HepG2 (cell line): Measurements from ENCODE around the gene SRSF6. TPM values are rescaled to one million over a fixed set of nuclear protein-coding genes. Genes with fewer than 3 reads are reported as not detected.
"Not testable (repeated sequence)": the region's sequence is repeated elsewhere in the genome, so short reads cannot be mapped to it uniquely, and the experiment has no call there.

ENCODE experiments used
- ATAC-seq: fragments of 200-7000 bp; cut with Tn5 transposase; 3 replicates; pipeline ENCODE4 v1.9.1; 2020; ENCODE audit warnings: mild to moderate bottlenecking, moderate library complexity
- BruUV-seq: library from RNA; stranded (reverse); fragments of 400-500 nt; replicated peaks from 2 replicates; lab custom pipeline; 2021; lab: Mats Ljungman, UMichigan
- CTCF ChIA-PET: fragments of 300-600 bp; formaldehyde crosslinking; extraction: SDS; loops from one replicate; lab custom pipeline; 2021; ENCODE audit warnings: low total read pairs, inconsistent platforms, low intra/inter-chr PET ratio; lab: Yijun Ruan, JAX
- POLR2A ChIA-PET: fragments of 350-600 bp; sonication (Branson Sonifier 250); formaldehyde crosslinking; loops from one replicate; lab custom pipeline; 2020; ENCODE audit warnings: antibody characterized with exemption, inconsistent platforms; lab: Yijun Ruan, JAX
- DNase-seq: peaks from one replicate; pipeline ENCODE4 v3.0.0-alpha.2; 2015; ENCODE audit warnings: low spot score
- FAIRE-seq: peaks from 3 replicates; lab custom pipeline; 2011; peaks lifted over from hg19 to GRCh38; lab: Jason Lieb, UNC
- H2AFZ ChIP-seq: one replicate; pipeline ENCODE4 v1.6.1; 2011; ENCODE audit warnings: low read length, inconsistent platforms
- H3K27ac ChIP-seq: fragments of 300-600 bp; 3 replicates; pipeline ENCODE4 v1.8.0; 2011; ENCODE audit warnings: mixed run types, mild to moderate bottlenecking, mixed read lengths, low read length, inconsistent platforms; ENCODE audit not compliant: insufficient read depth; ENCODE audit errors: extremely low read length
- H3K27me3 ChIP-seq, 2 experiments: fragments of 200-600 bp in 1 of 2; 2 replicates in 1 of 2; 3 replicates in 1 of 2; pipeline versions ENCODE4 v1.6.0 to v1.8.0; 2011; ENCODE audit warnings: low read length in 2 of 2, mild to moderate bottlenecking in 2 of 2, moderate library complexity in 2 of 2, inconsistent platforms in 1 of 2; ENCODE audit not compliant: insufficient read depth in 2 of 2, control insufficient read depth in 1 of 2
- H3K36me3 ChIP-seq, 2 experiments: fragments of 200-600 bp in 1 of 2; replicated peaks in 1 of 2; 2 replicates in 1 of 2; 3 replicates in 1 of 2; pipeline versions ENCODE4 v1.5.1 to v1.8.0; 2011; ENCODE audit warnings: low read length in 2 of 2, inconsistent platforms in 1 of 2; ENCODE audit not compliant: insufficient read depth in 2 of 2, control insufficient read depth in 1 of 2
- H3K4me1 ChIP-seq: 2 replicates; pipeline ENCODE4 v1.5.1; 2012; ENCODE audit warnings: low read length, inconsistent platforms; ENCODE audit not compliant: insufficient read depth
- H3K4me2 ChIP-seq: 2 replicates; pipeline ENCODE4 v1.6.0; 2011; ENCODE audit warnings: low read depth, low read length, inconsistent platforms
- H3K4me3 ChIP-seq, 3 experiments: fragments of 200-600 bp in 1 of 3; sonication (generic), shearing (Covaris generic) in 1 of 3; replicated peaks in 1 of 3; 2 replicates each; pipeline ENCODE4 v1.5.1; 2011 to 2016; ENCODE audit warnings: low read length in 3 of 3, inconsistent platforms in 2 of 3, low read depth in 2 of 3, mild to moderate bottlenecking in 2 of 3, control low read depth in 1 of 3, mixed read lengths in 1 of 3; ENCODE audit not compliant: insufficient read depth in 1 of 3
- H3K79me2 ChIP-seq: one replicate; pipeline ENCODE4 v1.6.1; 2011; ENCODE audit warnings: low read length, inconsistent platforms; ENCODE audit not compliant: insufficient read depth
- H3K9ac ChIP-seq: 2 replicates; pipeline ENCODE4 v1.6.0; 2011; ENCODE audit warnings: mild to moderate bottlenecking, low read depth, low read length, inconsistent platforms; ENCODE audit not compliant: insufficient read depth
- H3K9me3 ChIP-seq: 2 replicates; pipeline ENCODE4 v1.5.1; 2012; ENCODE audit warnings: mild to moderate bottlenecking, low read length
- H4K20me1 ChIP-seq: 2 replicates; pipeline ENCODE4 v1.6.0; 2011; ENCODE audit warnings: inconsistent platforms, mild to moderate bottlenecking, low read length, moderate library complexity; ENCODE audit not compliant: insufficient read depth
- BRCA1 ChIP-seq: sonication (generic); formaldehyde crosslinking; IDR thresholded peaks from 2 replicates; pipeline ENCODE4 v1.4.0; 2020; ENCODE audit warnings: missing genetic modification reagents
- CBX1 ChIP-seq: IDR thresholded peaks from one replicate; pipeline ENCODE4 v1.6.1; 2016; ENCODE audit warnings: antibody characterized with exemption, low read depth
- DRAP1 ChIP-seq: IDR thresholded peaks from 2 replicates; pipeline ENCODE4 v1.6.1; 2016; ENCODE audit warnings: missing genetic modification reagents, missing compliant biosample characterization
- HOXA3 ChIP-seq: sonication (generic); formaldehyde crosslinking; IDR thresholded peaks from 2 replicates; pipeline ENCODE4 v1.5.0; 2020; ENCODE audit warnings: missing genetic modification reagents
- NFYB ChIP-seq: sonication (generic); formaldehyde crosslinking; IDR thresholded peaks from 2 replicates; pipeline ENCODE4 v1.4.0; 2020; ENCODE audit warnings: missing genetic modification reagents
- NFYC ChIP-seq: IDR thresholded peaks from 2 replicates; pipeline ENCODE4 v1.6.1; 2016; ENCODE audit warnings: missing genetic modification reagents, missing compliant biosample characterization
- POGZ ChIP-seq: sonication (generic); formaldehyde crosslinking; IDR thresholded peaks from 2 replicates; pipeline ENCODE4 v1.4.0; 2020; ENCODE audit warnings: mild to moderate bottlenecking, missing genetic modification reagents
- POLR2A ChIP-seq, 2 experiments: IDR thresholded peaks; 2 replicates each; pipeline ENCODE4 v1.6.1; 2011; ENCODE audit warnings: low read depth in 2 of 2, low read length in 2 of 2, mild to moderate bottlenecking in 1 of 2, moderate library complexity in 1 of 2; ENCODE audit not compliant: insufficient read depth in 1 of 2
- SALL1 ChIP-seq: sonication (generic); formaldehyde crosslinking; IDR thresholded peaks from 2 replicates; pipeline ENCODE4 v1.8.0; 2022; ENCODE audit warnings: mild to moderate bottlenecking, missing genetic modification reagents
- SAP130 ChIP-seq: IDR thresholded peaks from 2 replicates; pipeline ENCODE4 v1.6.1; 2016; ENCODE audit warnings: low read depth
- SIN3A ChIP-seq: IDR thresholded peaks from 2 replicates; pipeline ENCODE4 v1.6.1; 2011; ENCODE audit warnings: low read depth, mild to moderate bottlenecking, control low read depth, low read length, borderline replicate concordance
- SP4 ChIP-seq: sonication (generic); formaldehyde crosslinking; IDR thresholded peaks from 2 replicates; pipeline ENCODE4 v1.8.1; 2023; ENCODE audit warnings: mild to moderate bottlenecking, missing genetic modification reagents
- SRF ChIP-seq: IDR thresholded peaks from 2 replicates; pipeline ENCODE4 v1.6.1; 2011; ENCODE audit warnings: mild to moderate bottlenecking, low read depth, low read length, moderate library complexity
- TCF7 ChIP-seq: sonication (generic); IDR thresholded peaks from 2 replicates; pipeline ENCODE4 v1.6.1; 2016; ENCODE audit warnings: antibody characterized with exemption, low read depth
- ZBTB33 ChIP-seq: sonication (generic); formaldehyde crosslinking; IDR thresholded peaks from 2 replicates; pipeline ENCODE4 v1.4.0; 2020; ENCODE audit warnings: missing genetic modification reagents
- ZBTB38 ChIP-seq: sonication (generic); formaldehyde crosslinking; IDR thresholded peaks from 2 replicates; pipeline ENCODE4 v1.5.1; 2020; ENCODE audit warnings: mild to moderate bottlenecking, missing genetic modification reagents
- ZMYM2 ChIP-seq: sonication (generic); formaldehyde crosslinking; IDR thresholded peaks from 2 replicates; pipeline ENCODE4 v1.8.0; 2022; ENCODE audit warnings: mild to moderate bottlenecking, missing genetic modification reagents
- ZMYM4 ChIP-seq: sonication (generic); formaldehyde crosslinking; IDR thresholded peaks from 2 replicates; pipeline ENCODE4 v1.8.1; 2023; ENCODE audit warnings: mild to moderate bottlenecking, missing genetic modification reagents
- ZNF124 ChIP-seq: sonication (generic); formaldehyde crosslinking; IDR thresholded peaks from 2 replicates; pipeline ENCODE4 v1.4.0; 2020; ENCODE audit warnings: missing genetic modification reagents
- ZNF263 ChIP-seq: sonication (generic); formaldehyde crosslinking; IDR thresholded peaks from 2 replicates; pipeline ENCODE4 v1.4.0; 2020; ENCODE audit warnings: missing genetic modification reagents
- ZNF468 ChIP-seq: sonication (generic); formaldehyde crosslinking; IDR thresholded peaks from 2 replicates; pipeline ENCODE4 v1.8.0; 2022; ENCODE audit warnings: mild to moderate bottlenecking, moderate library complexity, missing genetic modification reagents
- ZNF605 ChIP-seq: sonication (generic); formaldehyde crosslinking; IDR thresholded peaks from 2 replicates; pipeline ENCODE4 v1.8.0; 2022; ENCODE audit warnings: mild to moderate bottlenecking, missing genetic modification reagents
- ZNF607 ChIP-seq: sonication (generic); formaldehyde crosslinking; IDR thresholded peaks from 2 replicates; pipeline ENCODE4 v1.5.1; 2020; ENCODE audit warnings: missing genetic modification reagents, mild to moderate bottlenecking, borderline replicate concordance
- ZNF629 ChIP-seq: sonication (generic); formaldehyde crosslinking; conservative IDR thresholded peaks from 2 replicates; pipeline ENCODE4 v1.5.0; 2020; ENCODE audit warnings: missing genetic modification reagents
- ZNF747 ChIP-seq: sonication (generic); formaldehyde crosslinking; IDR thresholded peaks from 2 replicates; pipeline ENCODE4 v1.8.1; 2023; ENCODE audit warnings: missing genetic modification reagents, mild to moderate bottlenecking, borderline replicate concordance
- ZSCAN31 ChIP-seq: sonication (generic); formaldehyde crosslinking; IDR thresholded peaks from 2 replicates; pipeline ENCODE4 v1.5.0; 2020; ENCODE audit warnings: low read depth, mild to moderate bottlenecking, missing genetic modification reagents
- WGBS: methylation state at CpG from one replicate; pipeline ENCODE4 v1.1.6; 2017; ENCODE audit warnings: low lambda C conversion rate; 5-methylcytosine and 5-hydroxymethylcytosine counted together
- in situ Hi-C: cut with HindIII; loops from 2 replicates; pipeline ENCODE4 v1.10.0; 2017; ENCODE audit warnings: low pct_unique_long_range_greater_than_20kb; ENCODE audit not compliant: extremely low pct_ligation_motif_present
- intact Hi-C: fragments of 100-400 bp; cut with micrococcal nuclease; formaldehyde crosslinking; loops from one replicate; pipeline ENCODE4 v1.10.0; 2022; ENCODE audit not compliant: unreplicated experiment
- polyA plus RNA-seq, 8 experiments: library from polyadenylated mRNA; depleted of rRNA in 3 of 8; stranded (reverse) in 7 of 8; unstranded in 1 of 8; fragments of >200 nt; fragmentation: Illumina TruSeq in 4 of 8; extraction: Trizol in 4 of 8; gene quantifications; 2 replicates each; pipeline versions ENCODE4 v1.2.1 to v1.2.3, GENCODE V29; 2011 to 2016; ENCODE audit warnings: low read depth in 4 of 8, missing spikeins in 1 of 8, mixed read lengths in 1 of 8; ENCODE audit not compliant: insufficient read depth in 1 of 8
- total RNA-seq, 5 experiments: library from RNA; depleted of rRNA; stranded (reverse); fragments of >200 nt; fragmentation: Illumina TruSeq; extraction: Trizol; gene quantifications; 2 replicates each; pipeline ENCODE4 v1.2.3, GENCODE V29; 2016; ENCODE audit warnings: low read depth in 1 of 5

The SRSF6 gene
- total and polyA plus RNA-seq, 2 of the 13 experiments (the other 11 are each of a cell fraction or from before 2014, with no cell fraction given), result 156 to 194 TPM

GRCh38 chr20:43456252-43456651, 1.4 kb upstream of the SRSF6 start:
- Histone ChIP-seq H3K4me1 (peaks cover 59% of the 10 kb centered on the region), H3K79me2 (peaks cover 32% of the 10 kb centered on the region), H4K20me1 (peaks cover 27% of the 10 kb centered on the region), H3K4me2 (peak overlapping the region; percentile 99), H3K36me3 (peaks cover 7 to 23% of the 10 kb centered on the region in 2 experiments), H2AFZ (peak overlapping the region; percentile 5), H3K4me3 (peak overlapping the region; percentile 86 to 96 (median 90); a peak in 4 of 6 replicates), H3K9ac (peak overlapping the region; percentile 100)
- FAIRE-seq, H3K27ac ChIP-seq, ATAC-seq, CTCF ChIA-PET, H3K27me3 ChIP-seq, BruUV-seq, in situ Hi-C loops, H3K9me3 ChIP-seq: not testable (repeated sequence)
- DNase-seq, result peak; percentile 52
- intact Hi-C loops, result loop anchor here (5.0 kb wide), 2 partner anchors 51 to 101 kb away; partner anchors contain the start of genes L3MBTL1 and SGK2
- POLR2A ChIA-PET, result interaction anchor here (0.6 to 4.9 kb wide), 21 partner anchors 7 to 1838 kb away, joined by 3 to 83 read pairs (median 12); partner anchors contain the start of genes CHD6, IFT52, L3MBTL1 and SGK2
- 46% methylated on average over 8 of the region's 8 CpGs for whole genome bisulfite sequencing
- TF ChIP-seq ZBTB33 (CRISPR knock-in tag), result peak; percentile 70
- TF ChIP-seq ZNF263, result peak; percentile 27; the same call in 1 of the 2 replicates
- peak; percentile 25; the same call in 1 of the 2 replicates for TF ChIP-seq SIN3A
- TF ChIP-seq SRF, result peak; percentile 75; the same call in 1 of the 2 replicates
- peak; percentile 45; the same call in 1 of the 2 replicates for TF ChIP-seq SP4 (CRISPR knock-in tag)
- TF ChIP-seq TCF7, result peak; percentile 23; the same call in 1 of the 2 replicates
- TF ChIP-seq ZNF468 (CRISPR knock-in tag), result 0 out of 2 replicates have a peak, but pooled peaks have one; percentile 21
- TF ChIP-seq SALL1 (CRISPR knock-in tag), result 0 out of 2 replicates have a peak, but pooled peaks have one; percentile 18
- peak; percentile 73 for TF ChIP-seq DRAP1 (CRISPR knock-in tag)
- 0 out of 2 replicates have a peak, but pooled peaks have one; percentile 10 for TF ChIP-seq HOXA3 (CRISPR knock-in tag)
- TF ChIP-seq POLR2A (IDR thresholded peaks at IDR 0.05; ENCODE audit: insufficient read depth in 1 of 2, low read depth in 2 of 2, low read length in 2 of 2), result peak in 1 of 2 experiments; percentile 57; a peak in 2 of 4 replicates
- TF ChIP-seq POGZ, result peak; percentile 61; the same call in 1 of the 2 replicates
- 0 out of 2 replicates have a peak, but pooled peaks have one; percentile 17 for TF ChIP-seq ZNF607
- peak; percentile 84 for TF ChIP-seq NFYB (CRISPR knock-in tag)
- TF ChIP-seq ZBTB38 (CRISPR knock-in tag), result peak; percentile 53; the same call in 1 of the 2 replicates
- peak; percentile 74 for TF ChIP-seq ZMYM2 (CRISPR knock-in tag)
- peak; percentile 32; the same call in 1 of the 2 replicates for TF ChIP-seq SAP130
- peak; percentile 84 for TF ChIP-seq NFYC (CRISPR knock-in tag)
- TF ChIP-seq ZNF124 (CRISPR knock-in tag), result peak; percentile 16; the same call in 1 of the 2 replicates
- TF ChIP-seq ZNF747 (CRISPR knock-in tag), result 0 out of 2 replicates have a peak, but pooled peaks have one; percentile 59
- peak; percentile 48 for TF ChIP-seq CBX1
- 0 out of 2 replicates have a peak, but pooled peaks have one; percentile 11 for TF ChIP-seq BRCA1
- TF ChIP-seq ZMYM4 (CRISPR knock-in tag), result peak; percentile 46; the same call in 1 of the 2 replicates
- TF ChIP-seq ZNF605 (CRISPR knock-in tag), result peak; percentile 45; the same call in 1 of the 2 replicates
- TF ChIP-seq ZNF629 (CRISPR knock-in tag), result 0 out of 2 replicates have a peak, but pooled peaks have one; percentile 8
- TF ChIP-seq ZSCAN31 (CRISPR knock-in tag), result 0 out of 2 replicates have a peak, but pooled peaks have one; percentile 36
